Thyroid gland (tissue), 4 donors: ENCODE measurements around the gene CD93. TPM values are rescaled to one million over a fixed set of nuclear protein-coding genes. Genes with fewer than 3 reads are reported as not detected.

Experiments
- DNase-seq, 2 donors: peaks; one replicate each; pipeline ENCODE4 v3.0.0-alpha.2; 2019
- H3K27ac ChIP-seq, 3 donors: fragments of 200-600 bp; sonication (generic); 1 replicate in 2 of 3; 2 replicates in 1 of 3; pipeline ENCODE4 v1.5.1; 2016 to 2019; ENCODE audit warnings: mild to moderate bottlenecking in 1 of 3, moderate library complexity in 1 of 3
- H3K27me3 ChIP-seq: fragments of 200-600 bp; sonication (generic); one replicate; pipeline ENCODE4 v1.5.1; 2019
- H3K36me3 ChIP-seq, 2 donors: fragments of 200-600 bp; sonication (generic); one replicate each; pipeline ENCODE4 v1.5.1; 2016 to 2019
- H3K4me1 ChIP-seq, 2 donors: fragments of 200-600 bp; sonication (generic); one replicate each; pipeline ENCODE4 v1.5.1; 2017 to 2019
- H3K4me3 ChIP-seq, 3 donors: fragments of 200-600 bp; sonication (generic); replicated peaks in 1 of 3; 1 replicate in 2 of 3; 2 replicates in 1 of 3; pipeline ENCODE4 v1.5.1; 2016; ENCODE audit warnings: mild to moderate bottlenecking in 1 of 3
- H3K9me3 ChIP-seq: fragments of 200-600 bp; sonication (generic); one replicate; pipeline ENCODE4 v1.5.1; 2017
- CTCF ChIP-seq, 6 experiments: fragments of 200-600 bp in 3 of 6; fragments of 450-650 bp in 3 of 6; sonication (generic) in 3 of 6; IDR thresholded peaks; one replicate each; pipeline ENCODE4 v1.5.1; 2016 to 2019; ENCODE audit warnings: antibody characterized with exemption in 6 of 6, mild to moderate bottlenecking in 2 of 6, inconsistent platforms in 1 of 6, moderate library complexity in 1 of 6
- POLR2A ChIP-seq, 2 donors: fragments of 450-650 bp; IDR thresholded peaks; one replicate each; pipeline ENCODE4 v1.6.1; 2017; ENCODE audit warnings: antibody characterized with exemption in 2 of 2, mild to moderate bottlenecking in 2 of 2, moderate library complexity in 1 of 2
- WGBS, 2 donors: methylation state at CpG; one replicate each; pipeline ENCODE4 v1.1.5; 2017; 5-methylcytosine and 5-hydroxymethylcytosine counted together
- intact Hi-C: fragments of 100-400 bp; cut with DNase I; formaldehyde crosslinking; loops from one replicate; pipeline ENCODE4 v1.15.1; 2023
- total RNA-seq, 4 donors: library from RNA; depleted of rRNA; stranded (reverse); fragments of >200 nt; gene quantifications; one replicate each; pipeline ENCODE4 v1.2.3, GENCODE V29; 2016

CD93 gene
- total RNA-seq, 4 donors from 2014 or later: 13.6 to 53.8 (median 24.0) TPM

DNA sequence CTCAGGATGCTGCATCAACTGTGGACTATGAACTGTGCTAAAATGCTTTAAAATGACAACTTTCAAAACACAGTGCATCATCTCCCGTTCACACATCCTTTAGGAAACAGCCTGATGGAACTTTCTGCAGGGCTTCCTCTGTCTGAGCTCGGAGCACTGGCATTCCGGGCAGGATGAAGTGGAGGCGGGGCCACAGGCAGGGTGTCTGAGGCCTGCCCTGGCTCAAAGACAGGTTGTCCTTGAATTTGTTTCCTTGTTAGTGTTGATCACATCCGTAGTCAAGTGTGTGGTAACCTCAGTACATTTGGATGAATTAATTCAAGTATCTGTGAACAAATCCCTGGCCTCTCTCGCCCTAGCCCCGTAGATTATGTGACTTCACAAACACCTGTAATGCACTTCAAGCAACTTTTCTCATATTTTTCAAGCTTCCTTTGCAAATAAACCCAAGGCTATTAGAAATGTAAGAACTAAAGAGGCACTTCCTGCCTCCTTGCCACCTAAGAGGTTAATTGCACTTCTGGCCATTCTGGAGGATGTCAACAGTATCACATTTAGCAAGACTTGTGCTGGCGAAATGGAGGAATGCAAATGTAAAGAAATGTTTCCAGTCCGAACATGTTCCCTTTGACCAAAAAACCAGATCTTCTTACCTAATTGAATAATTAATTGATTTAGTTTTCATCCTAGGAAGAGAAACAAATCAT is 3.1 kb downstream of the CD93 start:
- Histone ChIP-seq H3K9me3 (no peaks in the 10 kb centered on the region), H3K36me3 (no peaks in the 10 kb centered on the region), H3K27ac (peak overlapping the region; percentile 77 to 85 (median 81)), H3K4me3 (peak overlapping the region in 1 of 3 donors; percentile 26), H3K27me3 (no peaks in the 10 kb centered on the region), H3K4me1 (peaks cover 0 to 12% of the 10 kb centered on the region in 2 donors)
- no peak for TF ChIP-seq CTCF (IDR thresholded peaks at IDR 0.05)
- no peak for TF ChIP-seq POLR2A (IDR thresholded peaks at IDR 0.05)
- WGBS, 2 donors: 47 to 64% methylated on average over 8 to 9 of the region's 9 CpGs
- DNase-seq: peak; percentile 30 to 31
- intact Hi-C loops: no loop called here

GRCh38 chr20:23081263-23081819 is 4.8 kb downstream of the CD93 start:
- TF ChIP-seq CTCF (IDR thresholded peaks at IDR 0.05) (no peak), POLR2A (IDR thresholded peaks at IDR 0.05) (no peak)
- no peaks in the 10 kb centered on the region for H3K27me3 ChIP-seq
- H3K9me3 ChIP-seq: no peaks in the 10 kb centered on the region
- intact Hi-C loops: no loop called here
- no peaks in the 10 kb centered on the region for H3K36me3 ChIP-seq
- no peak overlapping the region for H3K4me3 ChIP-seq
- peaks cover 0 to 2% of the 10 kb centered on the region in 2 donors for H3K4me1 ChIP-seq
- WGBS, 2 donors: 64 to 83% methylated on average over 9 of the region's 9 CpGs
- H3K27ac ChIP-seq: peak overlapping the region in 1 of 3 donors; percentile 49
- DNase-seq: no peak

DNA sequence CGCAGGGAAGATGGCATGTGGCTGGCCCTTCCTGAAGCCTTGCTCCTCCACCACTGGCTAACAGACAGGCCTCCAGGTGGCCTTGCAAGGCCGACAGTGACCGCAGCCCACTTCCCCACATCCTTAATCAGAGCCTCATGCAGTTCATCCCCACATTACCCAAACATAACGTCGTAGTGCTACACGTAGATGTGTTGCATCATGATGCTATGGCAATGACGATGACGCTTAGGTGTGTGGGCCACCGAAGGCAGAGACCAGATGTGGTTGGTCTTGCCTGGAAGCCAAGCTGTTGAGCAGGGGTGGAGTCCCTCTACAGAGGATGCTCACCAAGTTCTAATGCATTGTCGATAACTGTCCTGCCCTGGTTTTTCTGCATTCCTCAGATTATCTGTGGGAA is 5.6 kb downstream of the CD93 start:
- H3K27me3 ChIP-seq: no peaks in the 10 kb centered on the region
- intact Hi-C loops: no loop called here
- no peak for TF ChIP-seq CTCF (IDR thresholded peaks at IDR 0.05)
- TF ChIP-seq POLR2A (IDR thresholded peaks at IDR 0.05): no peak
- WGBS, 2 donors: 82 to 89% methylated on average over 10 of the region's 10 CpGs
- H3K4me1 ChIP-seq: no peaks in the 10 kb centered on the region
- H3K9me3 ChIP-seq: no peaks in the 10 kb centered on the region
- no peak overlapping the region for H3K4me3 ChIP-seq
- H3K27ac ChIP-seq: no peak overlapping the region
- no peak for DNase-seq
- H3K36me3 ChIP-seq: no peaks in the 10 kb centered on the region

- 72 to 79% methylated on average over 2 of the region's 2 CpGs for WGBS, 2 donors
- no peak for DNase-seq
- intact Hi-C loops: no loop called here
- H3K27me3 ChIP-seq: no peaks in the 10 kb centered on the region
- no peak for TF ChIP-seq CTCF (IDR thresholded peaks at IDR 0.05)
- H3K36me3 ChIP-seq: no peaks in the 10 kb centered on the region
- H3K4me1 ChIP-seq: no peaks in the 10 kb centered on the region
- H3K4me3 ChIP-seq: no peak overlapping the region
- H3K9me3 ChIP-seq: no peaks in the 10 kb centered on the region
- no peak overlapping the region for H3K27ac ChIP-seq
Measured at GRCh38 chr20:23079926-23080325, 6.2 kb downstream of the CD93 start.

- Histone ChIP-seq H3K4me1 (no peaks in the 10 kb centered on the region), H3K4me3 (no peak overlapping the region), H3K9me3 (no peaks in the 10 kb centered on the region), H3K27ac (no peak overlapping the region), H3K27me3 (no peaks in the 10 kb centered on the region), H3K36me3 (no peaks in the 10 kb centered on the region)
- intact Hi-C loops: no loop called here
- WGBS, 2 donors: 63 to 67% methylated on average over 6 of the region's 6 CpGs
- no peak for DNase-seq
- no peak for TF ChIP-seq POLR2A (IDR thresholded peaks at IDR 0.05)
- TF ChIP-seq CTCF (IDR thresholded peaks at IDR 0.05): no peak
Measured at GRCh38 chr20:23079016-23079351, 7.1 kb downstream of the CD93 start.
